Measurements from ENCODE around the gene LSM14A. TPM values are rescaled to one million over a fixed set of nuclear protein-coding genes. Genes with fewer than 3 reads are reported as not detected.

The LSM14A gene
- total and polyA plus RNA-seq, 2 of the 8 experiments (the other 6 are each of a cell fraction or from before 2014, with no cell fraction given), result 117 to 195 TPM

- Histone ChIP-seq H3K36me3 (ENCODE audit: control insufficient read depth in 2 of 4, insufficient read depth in 4 of 4, low read length in 3 of 4) (no peaks in the 10 kb centered on the region), H3K56ac (replicated peaks; ENCODE audit: insufficient read length, low read depth, low read length) (no peak overlapping the region), H3K14ac (ENCODE audit: insufficient read length) (no peak overlapping the region), H2BK12ac (ENCODE audit: low read depth, low read length) (no peak overlapping the region), H4K91ac (replicated peaks; ENCODE audit: insufficient read length, low read length) (no peak overlapping the region), H3K79me1 (ENCODE audit: low read depth, low read length) (no peaks in the 10 kb centered on the region), H4K5ac (ENCODE audit: insufficient read length, low read depth, low read length) (no peak overlapping the region), H2AK5ac (ENCODE audit: low read depth, low read length) (no peak overlapping the region), H3K4me2 (ENCODE audit: insufficient read depth in 1 of 2, low read depth in 2 of 2, low read length in 2 of 2) (no peak overlapping the region), H3K27ac (ENCODE audit: low read depth, low read length) (no peak overlapping the region), H3K18ac (ENCODE audit: extremely low read depth, low read length) (no peak overlapping the region), H3K4me3 (ENCODE audit: extremely low read depth in 1 of 4, insufficient read depth in 2 of 4, low read depth in 3 of 4, low read length in 4 of 4) (no peak overlapping the region), H3K23ac (ENCODE audit: insufficient read length) (no peak overlapping the region), H3K4me1 (replicated peaks in 1 of 4; ENCODE audit: control insufficient read depth in 3 of 4, insufficient read depth in 4 of 4, low read length in 3 of 4) (peaks cover 0 to 4% (median 2%) of the 10 kb centered on the region in 4 experiments; a peak in 2 of 7 replicates), H4K20me1 (replicated peaks in 1 of 2; ENCODE audit: control insufficient read depth in 1 of 2, insufficient read depth in 2 of 2, low read length in 2 of 2) (no peaks in the 10 kb centered on the region), H3K79me2 (ENCODE audit: control insufficient read depth in 1 of 2, insufficient read depth in 2 of 2, low read length in 2 of 2) (no peaks in the 10 kb centered on the region), H3K9ac (replicated peaks in 1 of 4; ENCODE audit: extremely low read depth in 1 of 4, low read depth in 3 of 4, low read length in 3 of 4) (no peak overlapping the region), H4K8ac (ENCODE audit: extremely low read depth, insufficient read depth, low read length) (no peak overlapping the region), H2BK20ac (ENCODE audit: low read length) (no peak overlapping the region), H3K9me3 (ENCODE audit: insufficient read depth in 2 of 2, low read depth in 1 of 2, low read length in 1 of 2) (no peaks in the 10 kb centered on the region), H2AFZ (ENCODE audit: low read length) (no peak overlapping the region), H2BK5ac (ENCODE audit: low read depth, low read length) (no peak overlapping the region; the same call in 1 of the 2 replicates), H3K27me3 (replicated peaks in 1 of 4; ENCODE audit: control insufficient read depth in 3 of 4, extremely low read depth in 1 of 4, insufficient read depth in 3 of 4, low read length in 3 of 4) (no peaks in the 10 kb centered on the region), H2BK15ac (ENCODE audit: low read length) (no peak overlapping the region), H3K4ac (replicated peaks; ENCODE audit: insufficient read length, low read depth, low read length) (no peak overlapping the region), H2BK120ac (replicated peaks; ENCODE audit: low read depth, low read length) (no peak overlapping the region), H3K23me2 (ENCODE audit: low read depth, low read length) (no peaks in the 10 kb centered on the region)
- ChIA-PET POLR2A (ENCODE audit: partially characterized antibody) (interaction anchor here (1.4 to 1.6 kb wide), 3 partner anchors 14 to 66 kb away, joined by 3 to 4 read pairs (median 3); no protein-coding TSS in a partner anchor), CTCF (ENCODE audit: partially characterized antibody) (interaction anchor here (1.0 to 1.9 kb wide), 5 partner anchors 9 to 108 kb away, joined by 3 to 10 read pairs (median 3); no protein-coding TSS in a partner anchor)
- DNase-seq (ENCODE audit: low read depth in 1 of 2, low spot score in 2 of 2) (no peak), FAIRE-seq (no peak)
- TF ChIP-seq KDM1A (IDR thresholded peaks at IDR 0.05; ENCODE audit: borderline replicate concordance, low read length) (peak; percentile 17; the same call in 1 of the 2 replicates), POLR2AphosphoS5 (IDR thresholded peaks at IDR 0.05; ENCODE audit: low read depth, low read length) (no peak), SIX5 (IDR thresholded peaks at IDR 0.05; ENCODE audit: low read depth, low read length) (no peak)
- WGBS, 2 experiments (ENCODE audit: extremely low coverage in 1 of 2, insufficient coverage in 1 of 2, insufficient read length in 1 of 2, insufficient replicate concordance in 2 of 2, low coverage in 1 of 2, low lambda C conversion rate in 2 of 2, missing lambda C conversion rate in 1 of 2), result 98% methylated on average over 4 of the region's 4 CpGs; no CpG with 5 or more reads in 1 of the 2 experiments
Observed at GRCh38 chr19:34237939-34238338, 65.6 kb downstream of the LSM14A start.
